Progenitor cell of endocrine pancreas (in vitro differentiated cells): Measurements from ENCODE around the gene BAMBI. TPM values are rescaled to one million over a fixed set of nuclear protein-coding genes. Genes with fewer than 3 reads are reported as not detected.

Source experiments
- DNase-seq: peaks from one replicate; pipeline ENCODE4 v3.0.0; 2021; ENCODE audit warnings: low spot score; ENCODE audit not compliant: unreplicated experiment
- H3K27ac Mint-ChIP-seq: 2 replicates; pipeline ENCODE4 v1.8.0; 2021; ENCODE audit warnings: mild to moderate bottlenecking, moderate library complexity, mixed read lengths
- H3K27me3 Mint-ChIP-seq: 2 replicates; pipeline ENCODE4 v1.8.0; 2021; ENCODE audit warnings: mixed read lengths
- H3K36me3 Mint-ChIP-seq: 2 replicates; pipeline ENCODE4 v1.8.0; 2022; ENCODE audit warnings: mixed read lengths; ENCODE audit not compliant: insufficient read depth
- H3K4me1 Mint-ChIP-seq: 2 replicates; pipeline ENCODE4 v1.8.0; 2021; ENCODE audit warnings: low read depth, mixed read lengths
- H3K4me3 Mint-ChIP-seq: 2 replicates; pipeline ENCODE4 v1.8.0; 2021; ENCODE audit warnings: low read depth, mild to moderate bottlenecking, moderate library complexity, mixed read lengths
- H3K9me3 Mint-ChIP-seq: 2 replicates; pipeline ENCODE4 v1.8.0; 2021; ENCODE audit warnings: low read depth, mixed read lengths
- CTCF ChIP-seq: fragments of 200-600 bp; sonication (generic); IDR thresholded peaks from one replicate; pipeline ENCODE4 v1.5.0; 2021; ENCODE audit warnings: antibody characterized with exemption, mild to moderate bottlenecking; ENCODE audit not compliant: unreplicated experiment
- total RNA-seq: library from RNA; stranded (reverse); gene quantifications from 2 replicates; pipeline ENCODE4 v1.2.1, GENCODE V29; 2021

Gene BAMBI
- total RNA-seq, 1 donor from 2014 or later, result 31.4 TPM

DNA sequence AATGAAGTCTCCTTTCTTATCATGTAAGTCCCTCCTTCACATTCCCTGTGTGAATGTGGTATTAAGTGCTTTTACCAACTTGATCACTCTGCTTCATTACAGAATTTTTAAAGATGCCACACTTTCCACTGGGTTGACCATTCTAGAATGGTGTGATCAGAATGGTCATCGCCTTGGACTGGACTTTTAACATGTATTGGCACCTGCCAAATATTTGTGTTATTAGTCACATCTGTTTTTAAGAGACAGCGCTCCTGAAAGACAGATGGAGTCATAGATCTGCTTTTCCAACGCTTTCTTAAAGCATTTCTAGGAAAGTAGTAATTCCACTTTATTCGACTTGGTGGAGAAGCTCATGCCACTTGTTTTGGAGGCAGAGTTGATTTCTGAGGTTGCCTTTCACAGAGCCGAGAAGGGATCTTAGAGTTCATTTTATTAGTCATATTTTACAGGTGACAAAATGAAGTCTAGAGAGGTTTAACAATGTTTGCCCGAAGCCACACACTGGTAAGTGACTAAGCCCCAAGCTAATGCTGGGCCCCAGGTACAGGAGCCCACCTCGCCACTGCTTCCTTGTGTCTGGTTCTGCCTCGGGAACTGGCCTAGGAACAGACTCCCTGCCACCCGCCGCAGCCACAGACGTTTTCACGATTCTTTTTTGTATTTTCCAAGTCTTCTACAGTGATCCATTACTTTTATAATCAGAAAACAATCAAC, 10.4 kb upstream of the BAMBI start:
- no peaks in the 10 kb centered on the region for H3K9me3 Mint-ChIP-seq
- H3K36me3 Mint-ChIP-seq, result no peaks in the 10 kb centered on the region
- H3K27me3 Mint-ChIP-seq, result peaks cover 36% of the 10 kb centered on the region
- peaks cover 14% of the 10 kb centered on the region for H3K4me1 Mint-ChIP-seq
- H3K4me3 Mint-ChIP-seq, result no peak overlapping the region
- no peak for TF ChIP-seq CTCF
- DNase-seq, result no peak
- H3K27ac Mint-ChIP-seq, result peak overlapping the region; percentile 25

DNA sequence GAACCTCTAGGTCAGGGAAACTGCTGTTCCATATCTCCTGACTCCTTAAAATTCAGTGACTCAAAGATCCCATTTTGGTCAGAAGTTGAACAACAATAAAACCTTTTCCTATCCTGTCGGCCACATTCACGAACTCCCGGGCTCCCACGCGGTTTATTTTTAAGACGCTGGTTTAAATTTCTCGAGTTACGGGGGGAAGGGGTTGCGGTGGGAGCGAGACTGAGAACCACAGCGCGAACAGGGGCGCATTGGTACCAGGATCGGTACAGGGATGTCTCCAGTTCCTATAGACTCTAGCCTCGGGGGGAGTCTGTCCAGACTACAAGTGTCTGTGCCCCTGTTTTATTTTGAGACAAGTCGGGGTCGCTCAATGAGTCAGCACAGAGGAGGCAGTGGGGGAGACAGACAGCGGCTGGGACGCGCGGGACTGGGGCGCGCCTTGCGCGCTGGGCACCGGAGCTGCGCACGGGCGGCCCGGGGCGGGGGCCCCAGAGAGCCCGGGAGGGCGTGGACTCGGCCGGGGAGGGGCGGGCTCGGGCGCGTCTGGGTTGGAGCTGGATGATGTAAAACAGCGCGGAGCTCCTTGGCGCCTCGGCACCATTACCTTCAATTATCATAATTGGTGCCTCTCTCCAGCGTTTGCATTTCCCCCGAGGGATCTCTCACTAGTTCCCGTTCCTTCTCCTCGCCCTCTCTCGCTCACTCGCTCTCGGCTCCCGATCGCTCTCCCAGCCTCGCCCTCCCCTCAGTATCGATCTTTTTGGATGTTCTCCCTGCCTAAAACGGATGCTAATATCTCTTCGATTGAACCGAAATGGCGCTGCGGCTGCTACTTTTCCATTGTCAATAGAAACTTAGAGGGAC, 8.7 kb upstream of the BAMBI start:
- Mint-ChIP-seq H3K36me3 (no peaks in the 10 kb centered on the region), H3K4me1 (peaks cover 14% of the 10 kb centered on the region), H3K27me3 (peaks cover 33% of the 10 kb centered on the region), H3K4me3 (peak overlapping the region; percentile 85), H3K27ac (peak overlapping the region; percentile 87), H3K9me3 (no peaks in the 10 kb centered on the region)
- peak; percentile 32 for DNase-seq
- no peak for TF ChIP-seq CTCF

GRCh38 chr10:28669227-28670173, 7.8 kb upstream of the BAMBI start:
- H3K27ac Mint-ChIP-seq, result peak overlapping the region; percentile 87

GRCh38 chr10:28674782-28675181, 2.5 kb upstream of the BAMBI start:
- no peak for DNase-seq
- no peaks in the 10 kb centered on the region for H3K9me3 Mint-ChIP-seq
- no peak overlapping the region for H3K4me3 Mint-ChIP-seq
- no peak overlapping the region for H3K27ac Mint-ChIP-seq
- peaks cover 21% of the 10 kb centered on the region for H3K4me1 Mint-ChIP-seq
- no peaks in the 10 kb centered on the region for H3K36me3 Mint-ChIP-seq
- peaks cover 8% of the 10 kb centered on the region for H3K27me3 Mint-ChIP-seq
- TF ChIP-seq CTCF, result no peak

More at GRCh38 chr10:28669227-28670173, 7.8 kb upstream of the BAMBI start:
- Mint-ChIP-seq H3K27me3 (peaks cover 33% of the 10 kb centered on the region), H3K36me3 (no peaks in the 10 kb centered on the region), H3K9me3 (no peaks in the 10 kb centered on the region), H3K4me1 (peaks cover 14% of the 10 kb centered on the region), H3K4me3 (peak overlapping the region; percentile 85)
- no peak for DNase-seq
- TF ChIP-seq CTCF, result no peak
